ENCODE results near the gene ABCE1.

DNA sequence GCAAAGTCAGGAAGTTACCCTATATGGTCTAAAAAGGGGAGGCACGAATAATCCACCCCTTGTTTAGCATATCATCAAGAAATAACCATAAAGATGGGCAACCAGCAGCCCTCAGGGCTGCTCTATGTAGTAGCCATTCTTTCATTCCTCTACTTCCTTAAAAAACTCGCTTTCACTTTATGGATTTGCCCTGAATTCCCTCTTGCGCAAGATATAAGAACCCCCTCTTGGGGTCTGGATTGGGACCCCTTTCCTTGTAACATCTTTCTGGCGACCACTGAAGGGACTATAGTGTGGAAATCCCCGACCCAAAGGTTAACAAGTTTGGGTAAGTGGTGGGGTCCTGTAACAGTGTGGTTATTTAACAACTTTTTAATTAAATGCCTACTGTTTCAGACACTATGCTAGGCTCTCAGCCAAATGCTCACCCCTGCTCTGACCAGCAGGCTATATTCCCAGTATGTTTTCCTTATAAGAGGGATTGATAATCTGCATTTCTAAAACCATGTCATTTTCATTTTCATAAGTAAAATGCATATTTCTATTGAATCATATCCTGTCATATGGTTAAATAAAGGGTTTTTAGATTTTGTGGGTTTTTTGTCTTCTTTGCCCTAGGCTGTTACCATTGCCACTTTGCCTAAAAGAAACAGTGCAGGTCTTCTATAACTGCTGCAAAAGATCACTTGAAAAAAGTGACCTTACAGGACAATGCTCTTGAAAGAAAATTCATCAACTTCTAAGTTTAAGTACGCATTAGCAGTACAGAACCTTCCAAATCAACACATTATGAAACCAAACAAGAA lies 41.6 kb upstream of the ABCE1 start:
- no peak for TF ChIP-seq CTCF (optimal IDR thresholded peaks at IDR 0.05 in 1 of 3, IDR thresholded peaks at IDR 0.05 in 1 of 3, conservative IDR thresholded peaks at IDR 0.05 in 1 of 3; ENCODE audit: extremely low read depth in 1 of 3, insufficient read depth in 2 of 3, low read length in 3 of 3)
- no peak for TF ChIP-seq EZH2 (IDR thresholded peaks at IDR 0.05; ENCODE audit: low read length)
